ENCODE measurements around the gene SYTL3. TPM values are rescaled to one million over a fixed set of nuclear protein-coding genes. Genes with fewer than 3 reads are reported as not detected.

Gene SYTL3
- total and polyA plus RNA-seq, 2 donors from 2014 or later, result 3.1 to 16.0 TPM

GRCh38 chr6:158762787-158763433 is 113.1 kb downstream of the SYTL3 start:
- no peak for FAIRE-seq
- H3K4me1 ChIP-seq (ENCODE audit: control insufficient read depth in 2 of 3, insufficient read depth in 2 of 3, low read depth in 1 of 3, low read length in 3 of 3), result no peaks in the 10 kb centered on the region
- H3K9ac ChIP-seq (ENCODE audit: low read length in 3 of 3), result no peak overlapping the region
- no peak overlapping the region for H3K27ac ChIP-seq (ENCODE audit: low read depth in 2 of 2, low read length in 2 of 2)
- H3K36me3 ChIP-seq (ENCODE audit: control insufficient read depth in 2 of 3, insufficient read depth in 3 of 3, low read length in 3 of 3), result peaks cover 0 to 24% (median 18%) of the 10 kb centered on the region in 3 donors
- no peak overlapping the region for H3K4me3 ChIP-seq (ENCODE audit: low read length in 3 of 3)
- intact Hi-C loops (cut with DNase I), result no loop called here
- TF ChIP-seq, protein P1, sequence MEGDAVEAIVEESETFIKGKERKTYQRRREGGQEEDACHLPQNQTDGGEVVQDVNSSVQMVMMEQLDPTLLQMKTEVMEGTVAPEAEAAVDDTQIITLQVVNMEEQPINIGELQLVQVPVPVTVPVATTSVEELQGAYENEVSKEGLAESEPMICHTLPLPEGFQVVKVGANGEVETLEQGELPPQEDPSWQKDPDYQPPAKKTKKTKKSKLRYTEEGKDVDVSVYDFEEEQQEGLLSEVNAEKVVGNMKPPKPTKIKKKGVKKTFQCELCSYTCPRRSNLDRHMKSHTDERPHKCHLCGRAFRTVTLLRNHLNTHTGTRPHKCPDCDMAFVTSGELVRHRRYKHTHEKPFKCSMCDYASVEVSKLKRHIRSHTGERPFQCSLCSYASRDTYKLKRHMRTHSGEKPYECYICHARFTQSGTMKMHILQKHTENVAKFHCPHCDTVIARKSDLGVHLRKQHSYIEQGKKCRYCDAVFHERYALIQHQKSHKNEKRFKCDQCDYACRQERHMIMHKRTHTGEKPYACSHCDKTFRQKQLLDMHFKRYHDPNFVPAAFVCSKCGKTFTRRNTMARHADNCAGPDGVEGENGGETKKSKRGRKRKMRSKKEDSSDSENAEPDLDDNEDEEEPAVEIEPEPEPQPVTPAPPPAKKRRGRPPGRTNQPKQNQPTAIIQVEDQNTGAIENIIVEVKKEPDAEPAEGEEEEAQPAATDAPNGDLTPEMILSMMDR (IDR thresholded peaks at IDR 0.05; ENCODE audit: borderline replicate concordance, extremely low read depth, insufficient read depth), result no peak
- H3K9me3 ChIP-seq (ENCODE audit: control insufficient read depth in 2 of 3, insufficient read depth in 1 of 3, low read length in 3 of 3), result no peaks in the 10 kb centered on the region
- peak in 2 of 5 donors; percentile 38 to 49 for DNase-seq
- no peaks in the 10 kb centered on the region for H3K27me3 ChIP-seq (ENCODE audit: control insufficient read depth, insufficient read depth, low read length)

- no peak overlapping the region for H3K27ac ChIP-seq (ENCODE audit: low read depth in 2 of 2, low read length in 2 of 2)
- H3K4me1 ChIP-seq (ENCODE audit: control insufficient read depth in 2 of 3, insufficient read depth in 2 of 3, low read depth in 1 of 3, low read length in 3 of 3), result no peaks in the 10 kb centered on the region
- intact Hi-C loops (cut with DNase I), result no loop called here
- peaks cover 0 to 31% (median 24%) of the 10 kb centered on the region in 3 donors for H3K36me3 ChIP-seq (ENCODE audit: control insufficient read depth in 2 of 3, insufficient read depth in 3 of 3, low read length in 3 of 3)
- TF ChIP-seq, protein P1 (IDR thresholded peaks at IDR 0.05; ENCODE audit: borderline replicate concordance, extremely low read depth, insufficient read depth), result no peak
- H3K27me3 ChIP-seq (ENCODE audit: control insufficient read depth, insufficient read depth, low read length), result no peaks in the 10 kb centered on the region
- FAIRE-seq (no peak), DNase-seq (no peak)
- H3K9me3 ChIP-seq (ENCODE audit: control insufficient read depth in 2 of 3, insufficient read depth in 1 of 3, low read length in 3 of 3), result no peaks in the 10 kb centered on the region
- no peak overlapping the region for H3K9ac ChIP-seq (ENCODE audit: low read length in 3 of 3)
- no peak overlapping the region for H3K4me3 ChIP-seq (ENCODE audit: low read length in 3 of 3)
These were observed 113.8 kb downstream of the SYTL3 start for GRCh38 chr6:158763434-158764182.

DNA sequence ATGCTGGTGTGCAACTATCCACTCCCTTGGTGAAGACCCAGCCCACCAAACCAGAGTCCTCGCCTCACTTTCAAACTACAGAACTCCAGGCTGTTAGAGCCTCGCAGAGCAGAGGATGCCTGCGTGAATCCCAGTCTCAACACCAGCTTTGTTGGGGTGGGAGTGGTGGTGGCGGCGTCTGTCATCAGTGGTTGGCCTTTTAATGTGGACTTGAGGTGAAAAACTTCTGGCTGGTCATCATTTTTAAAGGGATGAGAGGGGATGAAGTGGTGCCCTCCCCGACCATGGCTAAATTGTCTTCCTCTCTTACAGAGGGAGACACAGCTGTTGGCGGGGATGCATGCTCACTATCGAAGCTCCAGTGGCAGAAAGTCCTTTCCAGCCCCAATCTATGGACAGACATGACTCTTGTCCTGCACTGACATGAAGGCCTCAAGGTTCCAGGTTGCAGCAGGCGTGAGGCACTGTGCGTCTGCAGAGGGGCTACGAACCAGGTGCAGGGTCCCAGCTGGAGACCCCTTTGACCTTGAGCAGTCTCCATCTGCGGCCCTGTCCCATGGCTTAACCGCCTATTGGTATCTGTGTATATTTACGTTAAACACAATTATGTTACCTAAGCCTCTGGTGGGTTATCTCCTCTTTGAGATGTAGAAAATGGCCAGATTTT is 114.5 kb downstream of the SYTL3 start:
- H3K27ac ChIP-seq (ENCODE audit: low read depth in 2 of 2, low read length in 2 of 2), result no peak overlapping the region

More for the DNA sequence above, 114.5 kb downstream of the SYTL3 start:
- intact Hi-C loops (cut with DNase I), result no loop called here
- no peaks in the 10 kb centered on the region for H3K27me3 ChIP-seq (ENCODE audit: control insufficient read depth, insufficient read depth, low read length)
- H3K36me3 ChIP-seq (ENCODE audit: control insufficient read depth in 2 of 3, insufficient read depth in 3 of 3, low read length in 3 of 3), result peaks cover 0 to 38% (median 30%) of the 10 kb centered on the region in 3 donors
- H3K4me1 ChIP-seq (ENCODE audit: control insufficient read depth in 2 of 3, insufficient read depth in 2 of 3, low read depth in 1 of 3, low read length in 3 of 3), result no peaks in the 10 kb centered on the region
- TF ChIP-seq, protein P1 (IDR thresholded peaks at IDR 0.05; ENCODE audit: borderline replicate concordance, extremely low read depth, insufficient read depth), result no peak
- H3K9ac ChIP-seq (ENCODE audit: low read length in 3 of 3), result no peak overlapping the region
- H3K4me3 ChIP-seq (ENCODE audit: low read length in 3 of 3), result no peak overlapping the region
- no peak for FAIRE-seq
- H3K9me3 ChIP-seq (ENCODE audit: control insufficient read depth in 2 of 3, insufficient read depth in 1 of 3, low read length in 3 of 3), result no peaks in the 10 kb centered on the region
- no peak for DNase-seq
